ENCODE data around the gene KLF4. TPM values are rescaled to one million over a fixed set of nuclear protein-coding genes. Genes with fewer than 3 reads are reported as not detected.

Gene KLF4
- total and polyA plus RNA-seq, 3 donors from 2014 or later: 61.1 to 84.8 (median 64.9) TPM

GRCh38 chr9:107443786-107444185, 45.8 kb downstream of the KLF4 start:
- DNase-seq: no peak
- intact Hi-C loops (cut with DNase I; ENCODE audit: low total_unique reads): no loop called here
- 87 to 89% methylated on average over 1 of the region's 1 CpG for WGBS, 2 donors
- H3K27ac ChIP-seq: no peak overlapping the region
- no peaks in the 10 kb centered on the region for H3K9me3 ChIP-seq
- no peaks in the 10 kb centered on the region for H3K27me3 ChIP-seq
- TF ChIP-seq POLR2A (IDR thresholded peaks at IDR 0.05) (no peak), CTCF (IDR thresholded peaks at IDR 0.05) (no peak)
- H3K4me3 ChIP-seq: no peak overlapping the region
- no peaks in the 10 kb centered on the region for H3K36me3 ChIP-seq (ENCODE audit: low read depth, missing control alignments)
- no peaks in the 10 kb centered on the region for H3K4me1 ChIP-seq

DNA sequence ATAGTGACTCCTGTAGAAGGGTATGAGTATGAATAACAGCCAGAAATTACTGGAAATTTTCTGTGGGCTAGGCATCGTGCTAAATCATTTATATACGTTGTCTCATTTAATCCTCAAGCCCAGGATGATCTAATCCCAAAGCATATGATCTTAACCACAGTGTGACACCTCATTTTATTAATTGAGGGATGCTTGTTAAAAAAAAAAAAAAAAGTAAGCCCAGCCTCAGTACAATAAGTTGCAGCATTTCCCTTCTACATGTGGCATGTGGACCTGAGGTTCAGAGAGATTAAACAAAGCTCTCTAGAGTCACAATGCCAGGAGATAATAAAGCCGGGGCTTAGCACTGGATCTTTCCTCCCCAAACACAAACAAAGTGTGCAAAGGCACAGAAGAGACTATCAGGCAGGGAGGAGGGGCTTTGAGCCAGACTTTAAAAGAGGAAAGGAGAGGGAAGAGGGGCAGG, 49.5 kb downstream of the KLF4 start:
- no peak overlapping the region for H3K4me3 ChIP-seq
- no peaks in the 10 kb centered on the region for H3K36me3 ChIP-seq (ENCODE audit: low read depth, missing control alignments)
- DNase-seq: no peak
- no peaks in the 10 kb centered on the region for H3K9me3 ChIP-seq
- intact Hi-C loops (cut with DNase I; ENCODE audit: low total_unique reads): no loop called here
- TF ChIP-seq CTCF (IDR thresholded peaks at IDR 0.05) (no peak), POLR2A (IDR thresholded peaks at IDR 0.05) (no peak)
- no peak overlapping the region for H3K27ac ChIP-seq
- WGBS, 2 donors: 65 to 70% methylated on average over 3 of the region's 3 CpGs
- H3K4me1 ChIP-seq: no peaks in the 10 kb centered on the region
- no peaks in the 10 kb centered on the region for H3K27me3 ChIP-seq

- Histone ChIP-seq H3K4me1 (no peaks in the 10 kb centered on the region), H3K9me3 (no peaks in the 10 kb centered on the region), H3K4me3 (no peak overlapping the region), H3K27ac (no peak overlapping the region), H3K27me3 (no peaks in the 10 kb centered on the region), H3K36me3 (ENCODE audit: low read depth, missing control alignments) (no peaks in the 10 kb centered on the region)
- WGBS, 2 donors: 66% methylated on average over 7 of the region's 7 CpGs
- intact Hi-C loops (cut with DNase I; ENCODE audit: low total_unique reads): no loop called here
- TF ChIP-seq POLR2A (IDR thresholded peaks at IDR 0.05): no peak
- DNase-seq: no peak
These were observed 51.1 kb downstream of the KLF4 start for GRCh38 chr9:107438211-107439031.

DNA sequence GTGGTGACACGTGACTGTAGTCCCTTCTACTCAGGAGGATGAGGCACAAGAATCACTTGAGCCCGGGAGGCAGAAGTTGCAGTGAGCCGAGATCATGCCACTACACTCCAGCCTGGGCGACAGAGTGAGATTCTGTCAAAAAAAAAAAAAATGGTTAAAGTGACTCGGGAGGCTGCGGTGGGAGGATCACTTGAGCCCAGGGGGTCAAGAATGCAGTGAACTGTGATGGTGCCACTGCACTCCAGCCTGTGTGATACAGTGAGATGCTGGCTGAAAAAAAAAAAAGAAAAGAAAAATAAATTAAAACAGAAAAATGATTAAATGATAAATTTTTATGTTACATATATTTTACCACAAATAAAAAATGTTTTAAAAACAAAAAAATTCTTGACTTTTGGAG, 51.9 kb downstream of the KLF4 start:
- H3K9me3 ChIP-seq: no peaks in the 10 kb centered on the region
- H3K4me3 ChIP-seq: no peak overlapping the region
- TF ChIP-seq CTCF (IDR thresholded peaks at IDR 0.05) (no peak), POLR2A (IDR thresholded peaks at IDR 0.05) (no peak)
- H3K27me3 ChIP-seq: no peaks in the 10 kb centered on the region
- 84 to 86% methylated on average over 6 of the region's 6 CpGs for WGBS, 2 donors
- intact Hi-C loops (cut with DNase I; ENCODE audit: low total_unique reads): no loop called here
- no peak for DNase-seq
- no peaks in the 10 kb centered on the region for H3K36me3 ChIP-seq (ENCODE audit: low read depth, missing control alignments)
- no peak overlapping the region for H3K27ac ChIP-seq
- H3K4me1 ChIP-seq: no peaks in the 10 kb centered on the region

DNA sequence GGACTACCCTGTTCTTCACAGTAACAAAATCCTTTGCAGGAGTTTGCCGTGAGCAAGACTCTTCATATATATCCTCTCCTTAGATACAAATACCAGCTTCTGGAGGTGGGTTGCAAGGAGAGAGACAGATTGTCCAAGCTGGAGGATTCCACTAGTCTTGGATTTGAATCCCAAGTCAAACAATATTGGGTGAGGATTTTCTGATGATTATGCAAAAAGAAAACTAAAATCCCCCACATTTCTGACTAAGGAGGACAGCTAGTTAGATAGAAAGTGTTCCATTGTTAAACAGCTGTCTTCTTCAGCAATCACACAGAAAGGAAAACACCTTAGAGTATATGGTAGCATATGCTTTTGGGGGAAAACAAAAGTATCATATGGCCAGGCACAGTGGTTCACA, 54.2 kb downstream of the KLF4 start:
- Histone ChIP-seq H3K9me3 (no peaks in the 10 kb centered on the region), H3K36me3 (ENCODE audit: low read depth, missing control alignments) (no peaks in the 10 kb centered on the region), H3K4me1 (no peaks in the 10 kb centered on the region), H3K27ac (no peak overlapping the region), H3K27me3 (no peaks in the 10 kb centered on the region), H3K4me3 (no peak overlapping the region)
- intact Hi-C loops (cut with DNase I; ENCODE audit: low total_unique reads): no loop called here
- 75 to 85% methylated on average over 1 of the region's 1 CpG for WGBS, 2 donors
- TF ChIP-seq POLR2A (IDR thresholded peaks at IDR 0.05) (no peak), CTCF (IDR thresholded peaks at IDR 0.05) (no peak)
- no peak for DNase-seq

Small RNAs within 50 kb of the gene (small RNA-seq; reads per million reads assigned to genes)
- gene HMGN2P32 (0 reads per million in 2 donors), gene RNU6-492P (0 reads per million in 2 donors)

Other genes starting within 250 kb of the KLF4 start
- gene RAD23B, start 206.5 kb downstream of the KLF4 start, total RNA-seq: 100 to 1,000 TPM; 116 to 199 TPM
- gene RAD23B, start 206.5 kb downstream of the KLF4 start, polyA plus RNA-seq (ENCODE audit: insufficient read depth, low read depth, low replicate concordance): 138 TPM

Data from testis (tissue), 3 donors.